Measurements from ENCODE around the gene SULT1C4. TPM values are rescaled to one million over a fixed set of nuclear protein-coding genes. Genes with fewer than 3 reads are reported as not detected.

SULT1C4 gene
- polyA plus RNA-seq, 1 of the 3 experiments (the other 2 are of a cell fraction), result 0.18 TPM

GRCh38 chr2:108404784-108405397 is 27.1 kb downstream of the SULT1C4 start:
- POLR2A ChIA-PET, result no interaction called here

More at GRCh38 chr2:108404784-108405397, 27.1 kb downstream of the SULT1C4 start:
- WGBS (ENCODE audit: low lambda C conversion rate), result 61% methylated on average over 4 of the region's 4 CpGs
- Histone ChIP-seq H3K4me1 (ENCODE audit: control insufficient read depth in 1 of 2, insufficient read depth in 2 of 2, low read depth in 1 of 2, low read length in 1 of 2) (no peaks in the 10 kb centered on the region), H3K27ac (ENCODE audit: low read depth in 2 of 2, low read length in 1 of 2) (no peak overlapping the region), H2AFZ (ENCODE audit: low read depth) (no peak overlapping the region), H3K79me2 (ENCODE audit: insufficient read depth) (no peaks in the 10 kb centered on the region), H3K27me3 (ENCODE audit: insufficient read depth) (no peaks in the 10 kb centered on the region), H3K9ac (no peak overlapping the region), H3F3A (replicated peaks; ENCODE audit: insufficient read depth) (no peaks in the 10 kb centered on the region), H3K9me2 (no peaks in the 10 kb centered on the region), H4K20me1 (ENCODE audit: insufficient read depth) (no peaks in the 10 kb centered on the region), H3K36me3 (replicated peaks in 1 of 2; ENCODE audit: control insufficient read depth in 1 of 2, insufficient read depth in 2 of 2, low read length in 1 of 2) (no peaks in the 10 kb centered on the region), H3K9me3 (no peaks in the 10 kb centered on the region), H3K4me2 (no peak overlapping the region), H3K4me3 (ENCODE audit: low read depth in 2 of 2, low read length in 1 of 2) (no peak overlapping the region)
- DNase-seq, result no peak
- CTCF ChIA-PET, result interaction anchor here (1.5 kb wide), 1 partner anchor 13 kb away, joined by 4 read pairs; no protein-coding TSS in a partner anchor
- TF ChIP-seq RXRA (IDR thresholded peaks at IDR 0.05; ENCODE audit: borderline replicate concordance, low read depth) (no peak), RAD21 (IDR thresholded peaks at IDR 0.05; ENCODE audit: low read length) (no peak), MXI1 (IDR thresholded peaks at IDR 0.05; ENCODE audit: low read depth, low read length) (no peak), RCOR1 (IDR thresholded peaks at IDR 0.05; ENCODE audit: low read length) (no peak), TCF12 (IDR thresholded peaks at IDR 0.05) (no peak), IRF3 (IDR thresholded peaks at IDR 0.05; ENCODE audit: low read depth, low read length) (no peak), JUND (IDR thresholded peaks at IDR 0.05) (no peak), EP300 (IDR thresholded peaks at IDR 0.05; ENCODE audit: borderline replicate concordance in 1 of 2, low read depth in 1 of 2, low read length in 1 of 2) (no peak), CTCF (IDR thresholded peaks at IDR 0.05) (no peak), SMC3 (IDR thresholded peaks at IDR 0.05; ENCODE audit: low read depth, low read length) (no peak), USF2 (IDR thresholded peaks at IDR 0.05; ENCODE audit: borderline replicate concordance, low read depth, low read length) (no peak), ELF1 (IDR thresholded peaks at IDR 0.05) (no peak), TAF1 (IDR thresholded peaks at IDR 0.05; ENCODE audit: borderline replicate concordance, low read depth, low read length) (no peak), REST (IDR thresholded peaks at IDR 0.05; ENCODE audit: low read depth, low read length) (no peak), FOXM1 (IDR thresholded peaks at IDR 0.05; ENCODE audit: low read depth) (no peak)
